ENCODE measurements around the gene DHRS2. TPM values are rescaled to one million over a fixed set of nuclear protein-coding genes. Genes with fewer than 3 reads are reported as not detected.

DHRS2 gene
- total RNA-seq, 4 donors from 2014 or later: 0.63 to 0.66 TPM; not detected in 2

DNA sequence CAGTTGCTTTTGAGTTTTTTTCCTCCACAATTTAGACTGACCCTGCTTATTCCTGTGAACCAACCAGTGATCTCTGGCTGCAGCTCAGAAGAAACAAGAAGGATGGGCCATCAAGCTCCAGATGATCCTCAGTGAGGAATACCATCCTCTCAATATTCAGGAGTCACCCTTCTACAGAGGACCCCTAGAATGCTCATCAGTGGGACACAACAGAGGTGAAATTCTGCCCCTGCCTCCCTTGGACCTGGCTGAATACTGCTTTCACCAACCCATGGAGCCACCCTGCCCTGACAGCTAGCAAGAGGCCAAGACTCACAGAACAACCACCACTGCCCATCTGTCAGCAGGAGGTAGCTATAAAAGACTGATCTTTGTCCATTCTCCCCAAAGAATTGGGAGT is 9.2 kb upstream of the DHRS2 start:
- Histone ChIP-seq H3K4me1 (peaks cover 0 to 8% (median 5%) of the 10 kb centered on the region in 4 donors), H3K4me3 (no peak overlapping the region), H3K36me3 (no peaks in the 10 kb centered on the region), H3K27ac (replicated peaks in 1 of 4) (no peak overlapping the region), H3K27me3 (no peaks in the 10 kb centered on the region), H3K9me3 (peaks cover 0 to 7% (median 0%) of the 10 kb centered on the region in 4 donors)
- TF ChIP-seq EP300 (IDR thresholded peaks at IDR 0.05) (no peak), POLR2AphosphoS5 (IDR thresholded peaks at IDR 0.05) (no peak), POLR2A (IDR thresholded peaks at IDR 0.05; ENCODE audit: low read depth) (no peak)
- TF ChIP-seq, protein P1, sequence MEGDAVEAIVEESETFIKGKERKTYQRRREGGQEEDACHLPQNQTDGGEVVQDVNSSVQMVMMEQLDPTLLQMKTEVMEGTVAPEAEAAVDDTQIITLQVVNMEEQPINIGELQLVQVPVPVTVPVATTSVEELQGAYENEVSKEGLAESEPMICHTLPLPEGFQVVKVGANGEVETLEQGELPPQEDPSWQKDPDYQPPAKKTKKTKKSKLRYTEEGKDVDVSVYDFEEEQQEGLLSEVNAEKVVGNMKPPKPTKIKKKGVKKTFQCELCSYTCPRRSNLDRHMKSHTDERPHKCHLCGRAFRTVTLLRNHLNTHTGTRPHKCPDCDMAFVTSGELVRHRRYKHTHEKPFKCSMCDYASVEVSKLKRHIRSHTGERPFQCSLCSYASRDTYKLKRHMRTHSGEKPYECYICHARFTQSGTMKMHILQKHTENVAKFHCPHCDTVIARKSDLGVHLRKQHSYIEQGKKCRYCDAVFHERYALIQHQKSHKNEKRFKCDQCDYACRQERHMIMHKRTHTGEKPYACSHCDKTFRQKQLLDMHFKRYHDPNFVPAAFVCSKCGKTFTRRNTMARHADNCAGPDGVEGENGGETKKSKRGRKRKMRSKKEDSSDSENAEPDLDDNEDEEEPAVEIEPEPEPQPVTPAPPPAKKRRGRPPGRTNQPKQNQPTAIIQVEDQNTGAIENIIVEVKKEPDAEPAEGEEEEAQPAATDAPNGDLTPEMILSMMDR (IDR thresholded peaks at IDR 0.05): no peak
- intact Hi-C loops (cut with DNase I): no loop called here
- no peak for DNase-seq (ENCODE audit: extremely low spot score)

DNA sequence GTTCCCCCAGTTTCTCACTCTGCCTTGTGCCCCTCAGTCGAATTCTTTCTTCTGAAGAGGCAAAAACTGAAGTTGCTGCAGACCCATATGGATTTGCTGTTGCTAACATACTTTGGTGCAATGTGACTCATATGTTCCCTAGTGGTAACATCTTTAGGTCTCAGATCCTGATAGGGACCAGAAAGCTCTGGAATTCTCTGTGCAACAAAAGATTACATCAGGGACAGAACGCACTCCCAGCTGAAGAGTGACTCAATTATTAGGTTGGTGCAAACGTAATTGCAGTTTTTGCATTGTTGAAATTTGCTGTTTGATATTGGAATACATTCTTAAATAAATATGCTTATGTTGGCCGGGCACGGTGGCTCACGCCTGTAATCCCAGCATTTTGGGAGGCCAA is 8.2 kb upstream of the DHRS2 start:
- H3K9me3 ChIP-seq: peaks cover 0 to 7% (median 0%) of the 10 kb centered on the region in 4 donors
- no peaks in the 10 kb centered on the region for H3K27me3 ChIP-seq
- DNase-seq (ENCODE audit: extremely low spot score): no peak
- H3K27ac ChIP-seq (replicated peaks in 1 of 4): no peak overlapping the region
- WGBS: 88% methylated on average over 6 of the region's 6 CpGs
- no peak for TF ChIP-seq POLR2AphosphoS5 (IDR thresholded peaks at IDR 0.05)
- TF ChIP-seq EP300 (IDR thresholded peaks at IDR 0.05): no peak
- no peak for TF ChIP-seq POLR2A (IDR thresholded peaks at IDR 0.05; ENCODE audit: low read depth)
- TF ChIP-seq, protein P1 (IDR thresholded peaks at IDR 0.05): no peak
- H3K4me3 ChIP-seq: no peak overlapping the region
- intact Hi-C loops (cut with DNase I): no loop called here
- H3K4me1 ChIP-seq: peaks cover 4 to 14% (median 10%) of the 10 kb centered on the region in 4 donors
- no peaks in the 10 kb centered on the region for H3K36me3 ChIP-seq

DNA sequence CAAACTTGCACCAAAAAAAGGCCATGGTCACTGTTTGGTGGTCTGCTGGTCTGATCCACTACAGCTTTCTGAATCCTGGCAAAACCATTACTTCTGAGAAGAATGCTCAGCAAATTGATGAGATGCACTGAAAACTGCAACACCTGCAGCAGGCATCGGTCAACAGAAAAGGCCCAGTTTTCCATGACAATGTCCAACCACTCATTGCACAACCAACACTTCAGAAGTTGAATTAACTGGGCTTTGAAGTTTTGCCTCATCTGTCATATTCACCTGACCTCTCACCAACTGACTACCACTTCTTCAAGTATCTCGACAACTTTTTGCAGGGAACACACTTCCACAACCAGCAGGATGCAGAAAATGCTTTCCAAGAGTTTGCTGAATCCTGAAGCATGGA is 7.0 kb upstream of the DHRS2 start:
- Histone ChIP-seq H3K27ac (replicated peaks in 1 of 4) (no peak overlapping the region), H3K27me3 (no peaks in the 10 kb centered on the region), H3K9me3 (peaks cover 0 to 7% (median 0%) of the 10 kb centered on the region in 4 donors), H3K4me3 (no peak overlapping the region), H3K4me1 (peaks cover 4 to 14% (median 10%) of the 10 kb centered on the region in 4 donors), H3K36me3 (no peaks in the 10 kb centered on the region)
- no peak for TF ChIP-seq EP300 (IDR thresholded peaks at IDR 0.05)
- TF ChIP-seq POLR2AphosphoS5 (IDR thresholded peaks at IDR 0.05): no peak
- TF ChIP-seq, protein P1 (IDR thresholded peaks at IDR 0.05): no peak
- no peak for TF ChIP-seq POLR2A (IDR thresholded peaks at IDR 0.05; ENCODE audit: low read depth)
- DNase-seq (ENCODE audit: extremely low spot score): no peak
- intact Hi-C loops (cut with DNase I): no loop called here
- 39% methylated on average over 2 of the region's 2 CpGs for WGBS

DNA sequence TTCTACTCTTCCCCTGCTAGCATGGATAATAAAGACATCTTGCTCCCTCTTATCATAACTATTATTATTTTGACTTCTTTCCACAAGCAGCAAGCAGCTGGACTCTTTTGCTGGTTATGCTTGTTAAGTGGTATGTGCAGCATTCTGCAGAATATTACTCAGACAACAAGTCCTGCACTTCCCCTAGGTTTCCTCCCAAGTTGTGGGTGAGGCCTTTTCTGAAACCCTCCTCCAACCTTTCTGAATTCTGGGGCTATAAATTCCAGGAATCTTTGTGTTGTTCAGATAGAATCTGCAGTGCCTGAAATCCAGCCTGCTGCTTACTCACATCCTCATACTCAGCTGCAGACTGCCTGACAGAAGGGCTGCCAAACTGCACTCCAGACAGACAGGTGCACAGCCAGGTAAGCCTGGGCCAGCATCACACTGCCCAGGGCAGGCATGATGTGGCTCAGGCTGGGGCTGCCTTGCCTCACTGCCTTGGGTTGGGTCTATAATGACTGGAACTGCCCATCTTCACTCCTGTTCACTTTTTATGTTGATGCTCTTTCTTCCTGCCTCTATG is 6.2 kb upstream of the DHRS2 start:
- TF ChIP-seq EP300 (IDR thresholded peaks at IDR 0.05) (no peak), POLR2A (IDR thresholded peaks at IDR 0.05; ENCODE audit: low read depth) (no peak), POLR2AphosphoS5 (IDR thresholded peaks at IDR 0.05) (no peak)
- TF ChIP-seq, protein P1 (IDR thresholded peaks at IDR 0.05): no peak
- no peak for DNase-seq (ENCODE audit: extremely low spot score)
- no peaks in the 10 kb centered on the region for H3K36me3 ChIP-seq
- peaks cover 0 to 3% (median 0%) of the 10 kb centered on the region in 4 donors for H3K9me3 ChIP-seq
- H3K4me1 ChIP-seq: peaks cover 4 to 14% (median 10%) of the 10 kb centered on the region in 4 donors
- intact Hi-C loops (cut with DNase I): loop anchor here (5.0 kb wide), 1 partner anchor 302 kb away; no protein-coding TSS in a partner anchor
- no peak overlapping the region for H3K27ac ChIP-seq (replicated peaks in 1 of 4)
- H3K27me3 ChIP-seq: no peaks in the 10 kb centered on the region
- no peak overlapping the region for H3K4me3 ChIP-seq

DNA sequence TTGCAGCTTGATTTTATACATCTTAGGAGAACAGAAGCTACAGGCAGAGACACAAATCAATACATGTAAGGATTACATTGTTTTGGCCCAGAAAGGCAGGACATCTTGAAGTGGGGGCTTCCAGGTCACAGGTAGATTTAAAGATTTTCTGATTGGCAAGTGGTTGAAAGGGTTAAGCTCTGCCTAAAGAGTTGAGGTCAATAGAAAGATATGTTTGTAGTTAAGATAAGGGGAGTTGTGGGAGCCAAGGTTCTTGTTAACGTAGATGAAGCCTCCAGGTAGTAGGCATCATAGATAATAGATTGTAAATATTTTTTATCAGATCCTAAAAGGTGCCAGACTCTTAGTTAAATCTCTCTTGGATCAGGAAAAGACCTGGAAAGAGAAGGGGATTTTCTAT is 5.5 kb upstream of the DHRS2 start:
- TF ChIP-seq POLR2A (IDR thresholded peaks at IDR 0.05; ENCODE audit: low read depth): no peak
- no peak for TF ChIP-seq POLR2AphosphoS5 (IDR thresholded peaks at IDR 0.05)
- no peak for TF ChIP-seq EP300 (IDR thresholded peaks at IDR 0.05)
- TF ChIP-seq, protein P1 (IDR thresholded peaks at IDR 0.05): no peak
- Histone ChIP-seq H3K27me3 (no peaks in the 10 kb centered on the region), H3K4me3 (no peak overlapping the region), H3K27ac (replicated peaks in 1 of 4) (no peak overlapping the region), H3K9me3 (no peaks in the 10 kb centered on the region), H3K4me1 (peaks cover 4 to 14% (median 10%) of the 10 kb centered on the region in 4 donors), H3K36me3 (no peaks in the 10 kb centered on the region)
- intact Hi-C loops (cut with DNase I): loop anchor here (5.0 kb wide), 1 partner anchor 302 kb away; no protein-coding TSS in a partner anchor
- WGBS: 79% methylated on average over 1 of the region's 1 CpG
- DNase-seq (ENCODE audit: extremely low spot score): no peak
